NCI-H2196 (cell line): Measurements from ENCODE around the gene MTMR10.

Source experiments
- DNase-seq: peaks from one replicate; lab custom pipeline; 2025; ENCODE audit not compliant: unreplicated experiment; lab: John Stamatoyannopoulos, UW

MTMR10 gene

DNA sequence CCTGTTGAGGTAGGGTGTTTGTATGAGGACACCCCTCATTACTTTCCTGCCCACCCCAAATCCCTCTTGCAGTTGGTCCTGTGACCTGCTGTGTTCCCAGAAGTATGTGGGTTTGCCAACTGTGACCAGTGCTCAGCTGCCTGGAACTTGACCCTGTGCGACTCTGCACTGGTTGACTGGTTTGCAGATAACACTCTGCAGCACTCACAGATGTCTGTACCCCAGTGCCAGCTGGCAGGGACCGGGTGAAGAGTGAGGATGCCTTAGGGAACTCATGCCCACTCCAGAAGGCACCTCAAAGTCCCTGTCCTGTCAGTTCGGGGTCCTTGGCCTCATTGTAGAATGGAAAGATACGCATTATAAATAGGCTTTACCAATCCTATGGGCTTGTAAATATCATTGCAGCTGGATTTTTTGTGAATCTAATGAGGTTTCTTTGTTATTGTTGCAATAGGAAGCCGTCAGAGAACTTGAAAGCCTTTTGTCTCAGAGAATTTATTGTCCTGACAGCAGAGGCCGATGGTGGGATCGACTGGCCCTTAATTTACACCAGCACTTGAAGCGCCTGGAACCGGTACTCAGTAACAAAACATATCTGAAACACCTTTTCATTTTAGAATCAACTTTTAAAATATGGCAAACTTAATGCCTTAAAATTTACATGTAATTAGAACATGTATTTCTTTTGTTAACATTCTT is 69.5 kb downstream of the MTMR10 start:
- DNase-seq: peak; percentile 3

DNA sequence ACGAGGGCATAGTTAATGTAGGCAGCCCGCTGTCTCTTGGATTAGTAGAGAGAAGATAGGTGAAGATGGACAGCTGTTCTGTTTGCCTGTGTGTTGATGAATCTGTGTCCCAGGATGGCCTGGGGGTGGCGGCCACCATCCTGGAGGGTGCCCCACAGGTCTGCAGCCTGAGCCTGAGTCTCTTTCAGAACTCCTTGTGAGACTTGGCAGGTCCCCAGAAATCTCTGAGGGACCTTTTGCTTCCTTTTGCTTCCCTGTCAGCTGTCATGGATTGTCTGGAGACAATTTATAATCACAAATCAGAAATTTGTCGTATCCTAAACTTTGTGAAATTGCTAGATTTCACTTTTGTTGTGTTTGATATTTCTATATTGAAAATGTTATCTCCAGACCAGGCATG is 70.3 kb downstream of the MTMR10 start:
- no peak for DNase-seq

DNA sequence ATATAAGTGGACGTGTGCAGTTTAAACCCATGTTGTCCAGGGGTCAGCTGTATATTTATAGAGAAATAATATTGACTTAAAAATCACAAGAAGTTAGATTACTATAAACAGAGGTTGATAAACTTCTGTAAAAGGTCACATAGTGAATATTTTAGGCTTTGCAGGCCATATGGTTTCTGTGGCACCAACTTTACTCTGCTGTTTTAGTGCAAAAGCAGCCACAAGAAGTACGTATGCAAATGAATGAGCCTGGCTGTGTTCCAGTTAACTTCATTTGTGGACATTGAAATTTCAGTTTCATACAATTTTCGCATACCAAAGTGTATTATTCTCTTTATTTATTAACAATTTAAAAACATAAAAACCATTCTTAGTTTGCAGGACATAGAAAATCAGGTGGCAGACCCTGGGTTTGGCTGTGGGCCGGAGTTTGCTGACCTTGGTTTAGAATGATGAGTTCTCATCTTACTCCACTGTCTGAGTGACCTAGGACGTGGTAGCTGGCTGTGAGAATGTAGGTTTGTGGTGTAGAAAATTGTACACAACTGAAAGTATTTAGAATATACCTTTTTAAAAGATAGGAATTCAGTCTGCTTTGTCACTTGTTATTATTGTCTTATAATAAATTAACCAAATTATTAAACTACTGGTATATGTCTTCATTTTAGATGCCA is 71.4 kb downstream of the MTMR10 start:
- no peak for DNase-seq

DNA sequence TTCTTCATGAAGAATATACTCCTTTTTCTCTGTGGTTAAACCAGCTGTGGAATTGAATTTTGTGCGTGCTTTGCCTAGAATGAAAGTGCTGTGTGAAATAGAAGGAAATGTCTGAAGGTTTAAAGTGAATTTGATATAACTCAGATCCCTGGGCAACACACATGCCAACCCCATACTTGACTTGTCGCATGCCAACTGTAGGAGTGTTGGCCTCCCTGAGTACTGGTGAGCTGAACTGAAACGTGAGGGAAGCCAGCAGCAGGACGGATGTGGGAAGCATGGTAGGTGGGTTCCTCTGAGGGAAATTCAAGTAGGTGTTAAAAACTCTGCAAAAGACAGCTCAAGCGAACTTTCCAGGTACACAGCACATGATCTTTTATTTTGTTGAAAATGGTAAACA is 73.1 kb downstream of the MTMR10 start:
- no peak for DNase-seq

- no peak for DNase-seq
These were observed 73.8 kb downstream of the MTMR10 start for GRCh38 chr15:30917675-30918074.

DNA sequence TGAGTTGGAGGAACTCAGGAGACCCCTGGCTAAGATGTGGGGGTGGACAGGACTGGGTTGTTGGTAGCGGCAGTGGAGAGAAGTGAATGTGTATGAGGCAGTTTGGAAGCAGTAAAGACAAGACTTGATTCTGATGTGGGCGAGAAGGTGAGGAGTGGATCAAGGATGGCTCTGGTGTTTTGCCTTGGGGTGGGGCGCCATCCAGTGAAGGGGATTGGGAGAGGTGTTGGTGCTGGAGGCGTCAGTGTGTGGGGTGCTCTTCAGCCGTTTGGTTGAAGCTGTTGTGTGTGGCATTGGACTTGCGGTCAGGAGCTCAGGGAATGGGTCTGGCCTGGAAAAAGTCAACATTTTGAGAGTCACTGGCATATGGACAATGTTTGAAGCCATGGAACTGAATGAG is 74.4 kb downstream of the MTMR10 start:
- no peak for DNase-seq

DNA sequence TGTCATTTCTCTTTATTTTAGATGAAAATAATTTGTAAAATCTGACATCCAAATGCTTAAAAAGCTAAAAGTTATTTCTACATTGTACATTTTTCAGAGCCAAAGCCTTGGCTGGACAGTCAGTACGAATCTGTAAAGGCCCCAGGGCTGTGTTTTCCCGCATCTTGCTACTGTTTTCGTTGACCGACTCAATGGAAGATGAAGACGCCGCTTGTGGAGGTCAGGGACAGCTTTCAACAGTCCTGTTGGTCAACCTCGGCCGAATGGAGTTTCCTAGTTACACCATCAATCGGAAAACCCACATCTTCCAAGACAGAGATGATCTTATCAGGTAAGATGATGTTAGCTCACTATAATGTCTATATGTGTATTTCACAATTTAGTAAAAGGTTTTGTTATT is 77.7 kb downstream of the MTMR10 start:
- no peak for DNase-seq

DNA sequence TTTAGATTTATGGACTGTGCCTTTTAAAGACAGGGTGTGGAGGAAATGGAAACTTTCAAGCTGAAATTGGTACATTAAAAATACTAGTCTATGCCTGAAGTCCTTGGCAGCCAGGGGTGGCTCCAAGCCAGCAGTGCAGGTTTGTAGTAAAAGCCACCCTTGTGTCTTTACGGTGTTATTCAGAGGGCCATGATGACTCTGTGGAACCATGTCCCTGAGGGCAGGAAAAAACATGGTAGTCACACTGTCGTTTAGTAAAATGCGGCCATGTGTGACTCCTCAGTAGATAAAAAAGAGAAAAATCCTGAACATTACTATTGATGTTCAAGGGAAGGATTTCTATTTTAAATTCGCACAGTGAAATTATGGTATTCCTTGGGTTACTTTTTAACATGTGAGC is 85.1 kb downstream of the MTMR10 start:
- no peak for DNase-seq

- DNase-seq: no peak
These were observed 85.6 kb downstream of the MTMR10 start for GRCh38 chr15:30905821-30906220.

DNA sequence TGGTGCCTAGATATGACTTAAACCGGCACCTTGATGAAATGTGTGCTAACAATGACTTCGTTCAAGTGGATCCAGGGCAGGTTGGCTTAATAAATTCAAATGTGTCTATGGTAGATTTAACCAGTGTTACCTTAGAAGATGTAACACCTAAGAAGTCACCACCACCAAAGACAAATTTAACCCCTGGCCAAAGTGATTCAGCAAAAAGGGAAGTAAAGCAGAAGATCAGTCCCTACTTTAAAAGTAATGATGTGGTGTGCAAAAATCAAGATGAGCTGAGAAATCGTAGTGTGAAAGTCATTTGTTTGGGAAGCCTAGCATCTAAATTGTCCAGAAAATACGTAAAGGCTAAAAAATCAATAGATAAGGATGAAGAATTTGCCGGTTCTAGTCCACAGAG is 86.6 kb downstream of the MTMR10 start:
- DNase-seq: no peak

- peak; percentile 69 for DNase-seq
These were observed 87.8 kb downstream of the MTMR10 start, which contains the start of gene FAN1 for GRCh38 chr15:30903497-30904187. Gene FAN1, plus strand, starts transcription at chr15:30903915. Its CDS starts 749 bp downstream, at chr15:30904664.

GRCh38 chr15:30901889-30902288 is 89.5 kb downstream of the MTMR10 start:
- no peak for DNase-seq

- no peak for DNase-seq
These were observed 95.2 kb downstream of the MTMR10 start for GRCh38 chr15:30896211-30896606.

DNA sequence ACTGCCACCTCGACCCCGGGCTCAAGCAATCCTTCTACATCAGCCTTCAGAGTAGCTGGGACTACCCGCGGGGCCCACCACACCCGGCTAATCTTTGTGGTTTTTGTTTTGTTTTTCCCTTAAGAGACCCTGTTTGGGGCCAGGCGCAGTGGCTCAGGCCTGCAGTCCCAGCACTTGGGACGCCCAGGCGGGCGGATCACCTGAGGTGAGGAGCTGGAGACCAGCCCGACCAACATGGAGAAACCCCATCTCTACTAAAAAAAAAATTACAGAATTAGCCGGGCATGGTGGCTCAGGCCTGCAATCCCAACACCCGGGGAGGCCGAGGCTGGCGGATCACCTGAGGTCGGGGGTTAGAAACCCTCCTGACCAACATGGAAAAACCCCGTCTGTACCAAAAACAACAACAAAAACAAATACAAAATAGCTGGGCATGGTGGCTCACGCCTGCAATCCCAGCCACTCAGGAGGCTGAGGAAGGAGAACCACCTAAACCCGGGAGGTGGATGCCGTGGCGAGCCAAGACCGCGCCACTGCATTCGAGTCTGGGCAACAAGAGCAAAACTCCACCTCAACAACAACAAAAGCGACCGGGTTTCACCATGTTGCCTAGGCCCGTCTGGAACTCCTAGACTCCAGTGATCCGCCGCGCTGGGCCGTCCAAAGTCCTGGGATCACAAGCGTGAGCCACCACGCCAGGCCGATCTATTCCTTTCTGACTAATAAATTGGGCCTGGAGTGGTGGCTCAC is 95.8 kb downstream of the MTMR10 start:
- DNase-seq: no peak

DNA sequence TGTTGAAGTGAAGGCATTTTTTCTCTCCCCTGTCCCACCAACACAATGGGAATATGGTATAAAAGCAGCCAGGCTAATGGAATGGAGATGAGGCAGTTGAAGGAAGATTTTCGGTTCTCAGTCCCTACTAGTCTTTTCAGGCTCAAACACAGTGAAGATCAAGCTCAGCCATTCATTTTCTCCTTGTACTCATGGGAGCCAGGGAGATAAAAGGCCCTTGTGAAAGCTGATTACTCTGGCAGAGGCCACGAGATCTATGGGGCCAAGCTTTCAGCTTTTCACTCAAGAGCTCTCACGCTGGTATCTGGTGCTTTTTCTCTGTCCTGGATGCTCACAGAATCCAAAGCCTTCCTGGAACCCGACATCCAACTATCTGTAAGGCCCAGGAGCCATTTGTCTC is 102.2 kb downstream of the MTMR10 start:
- no peak for DNase-seq
